Placental epithelial cell (primary cell): ENCODE results near the gene PPP2R2C. TPM values are rescaled to one million over a fixed set of nuclear protein-coding genes. Genes with fewer than 3 reads are reported as not detected.

Experiments
- total RNA-seq: library from RNA; depleted of rRNA; stranded (reverse); fragments of >200 nt; gene quantifications from 2 replicates; pipeline ENCODE4 v1.2.3, GENCODE V29; 2012

PPP2R2C gene
- 0.39 and 0.65 TPM in 2 replicates for total RNA-seq

DNA sequence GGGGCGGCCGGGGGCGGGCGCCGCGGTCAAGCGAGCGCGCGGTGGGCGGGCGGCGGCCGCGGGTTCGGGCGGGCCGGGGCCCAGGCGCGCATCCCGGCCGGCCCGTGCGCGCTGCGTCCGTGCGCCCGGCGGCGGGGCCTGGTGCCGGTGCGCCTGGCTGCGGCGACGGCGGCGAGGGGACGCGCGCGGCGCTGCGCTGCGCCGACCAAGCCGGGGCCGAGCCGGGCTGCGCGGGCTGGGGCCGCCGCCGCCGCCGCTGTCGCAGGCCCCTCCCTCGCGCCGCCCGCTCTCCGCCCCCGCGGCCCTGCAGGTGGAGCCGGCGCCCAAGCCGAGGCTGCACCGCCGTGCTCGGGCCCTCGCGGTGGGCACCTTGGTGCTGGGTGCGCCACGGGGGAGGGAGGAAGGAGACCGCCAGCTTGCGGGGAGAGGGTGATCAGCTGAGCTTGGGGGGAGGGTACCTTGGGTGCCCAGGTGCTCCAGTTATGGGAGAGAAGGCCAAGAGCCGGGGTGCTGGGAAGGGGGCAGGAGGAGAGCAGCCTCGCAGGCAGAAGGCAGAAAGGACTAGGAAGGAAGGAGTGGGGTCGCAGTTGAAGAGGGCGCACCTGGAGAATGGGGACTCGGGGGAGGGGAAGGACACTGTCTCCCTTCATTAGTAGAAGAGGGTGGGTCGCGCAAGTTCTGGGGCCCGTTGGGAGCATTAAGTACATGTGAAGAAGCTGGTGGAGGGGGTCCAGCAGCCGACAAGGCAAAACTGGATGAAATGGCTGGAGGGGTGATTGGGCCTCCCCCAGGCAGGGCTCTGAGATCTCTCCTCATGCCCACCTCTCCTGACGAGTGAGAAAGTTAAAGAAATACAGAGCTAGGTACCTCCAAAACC lies at the start of gene PPP2R2C:
TSS of gene PPP2R2C (minus strand) at position 228 of the 877 bp plus-strand sequence. CDS start 385 bp downstream, outside the sequence.

Other genes starting within 250 kb of the PPP2R2C start
- gene WFS1, start 202.8 kb downstream of the PPP2R2C start, total RNA-seq: 15.7 and 21.6 TPM in 2 replicates
- 20.8 and 30.8 TPM in 2 replicates for gene MAN2B2, start 102.6 kb upstream of the PPP2R2C start, total RNA-seq
- gene MRFAP1, start 168.1 kb upstream of the PPP2R2C start, total RNA-seq: 104 and 120 TPM in 2 replicates
- gene S100P, start 221.3 kb upstream of the PPP2R2C start, total RNA-seq: 1.2 TPM in 1 of 2 replicates, not detected in the other
- 35.9 and 44.4 TPM in 2 replicates for gene MRFAP1L1, start 237.3 kb upstream of the PPP2R2C start, total RNA-seq
- gene BLOC1S4, start 243.6 kb upstream of the PPP2R2C start, total RNA-seq: 14.1 and 20.9 TPM in 2 replicates